GM21528 (cell line): ENCODE measurements around the gene KRTAP10-9.
"Not testable (repeated sequence)": the region's sequence is repeated elsewhere in the genome, so short reads cannot be mapped to it uniquely, and the experiment has no call there.

ENCODE experiments used
- ATAC-seq: cut with Tn5 transposase; IDR thresholded peaks from one replicate; pipeline ENCODE4 v1.9.1; 2021; ENCODE audit warnings: mild to moderate bottlenecking, moderate library complexity; ENCODE audit not compliant: unreplicated experiment, low FRiP score

Gene KRTAP10-9

GRCh38 chr21:44626673-44627143, at the start of gene KRTAP10-9:
Gene KRTAP10-9, plus strand, starts transcription at chr21:44627093. Its CDS starts 79 bp downstream, at chr21:44627172.
- no peak for ATAC-seq

GRCh38 chr21:44578371-44579055, 48.4 kb upstream of the KRTAP10-9 start:
- no peak for ATAC-seq

- no peak for ATAC-seq
Observed at GRCh38 chr21:44579056-44579832, 47.6 kb upstream of the KRTAP10-9 start.

- ATAC-seq = no peak
Observed at GRCh38 chr21:44579833-44580144, 47.1 kb upstream of the KRTAP10-9 start.

GRCh38 chr21:44580231-44580821, 46.6 kb upstream of the KRTAP10-9 start, which contains the start of gene KRTAP10-5:
Gene KRTAP10-5, minus strand, starts transcription at chr21:44580604. Its CDS starts 26 bp downstream, at chr21:44580578.
- not testable (repeated sequence) for ATAC-seq

GRCh38 chr21:44581158-44581557, 45.7 kb upstream of the KRTAP10-9 start:
- ATAC-seq = no peak

GRCh38 chr21:44582055-44582454, 44.8 kb upstream of the KRTAP10-9 start:
- ATAC-seq = no peak

- no peak for ATAC-seq
Observed at GRCh38 chr21:44583089-44583799, 43.6 kb upstream of the KRTAP10-9 start.

GRCh38 chr21:44583800-44584147, 43.1 kb upstream of the KRTAP10-9 start:
- ATAC-seq = no peak

- no peak for ATAC-seq
Observed at GRCh38 chr21:44585892-44586291, 41.0 kb upstream of the KRTAP10-9 start.

- no peak for ATAC-seq
Observed at GRCh38 chr21:44589094-44589493, 37.8 kb upstream of the KRTAP10-9 start.

GRCh38 chr21:44589586-44590305, 37.1 kb upstream of the KRTAP10-9 start:
- ATAC-seq = no peak

GRCh38 chr21:44590311-44590721, 36.6 kb upstream of the KRTAP10-9 start:
- no peak for ATAC-seq

GRCh38 chr21:44590897-44591800, 35.7 kb upstream of the KRTAP10-9 start:
- not testable (repeated sequence) for ATAC-seq

GRCh38 chr21:44591801-44592130, 35.1 kb upstream of the KRTAP10-9 start:
- not testable (repeated sequence) for ATAC-seq

GRCh38 chr21:44592446-44593311, 34.2 kb upstream of the KRTAP10-9 start, which contains the start of gene KRTAP10-6:
Gene KRTAP10-6, minus strand, starts transcription at chr21:44592505. Its CDS starts 21 bp downstream, at chr21:44592484.
- ATAC-seq = no peak

GRCh38 chr21:44593598-44594405, 33.1 kb upstream of the KRTAP10-9 start:
- ATAC-seq = no peak
